GM13976 (cell line): ENCODE data around the gene NANOG.
"Not testable (repeated sequence)": the region's sequence is repeated elsewhere in the genome, so short reads cannot be mapped to it uniquely, and the experiment has no call there.

Experiments
- DNase-seq: peaks from one replicate; pipeline ENCODE4 v3.0.0; 2012; ENCODE audit warnings: low spot score
- in situ Hi-C: fragments of 300-500 bp; cut with MboI; formaldehyde crosslinking; loops from one replicate; pipeline ENCODE4 v1.12.0; 2022; ENCODE audit warnings: low sequenced_read_pairs, mixed read lengths, inconsistent platforms; ENCODE audit not compliant: unreplicated experiment
- TF ChIP-seq, protein P1 (sequence below): IDR thresholded peaks from 2 replicates; pipeline ENCODE4 v1.5.1; 2012; ENCODE audit warnings: borderline replicate concordance, mild to moderate bottlenecking; ENCODE audit not compliant: insufficient read depth; ENCODE audit errors: extremely low read depth, missing control alignments, control extremely low read depth

NANOG gene

DNA sequence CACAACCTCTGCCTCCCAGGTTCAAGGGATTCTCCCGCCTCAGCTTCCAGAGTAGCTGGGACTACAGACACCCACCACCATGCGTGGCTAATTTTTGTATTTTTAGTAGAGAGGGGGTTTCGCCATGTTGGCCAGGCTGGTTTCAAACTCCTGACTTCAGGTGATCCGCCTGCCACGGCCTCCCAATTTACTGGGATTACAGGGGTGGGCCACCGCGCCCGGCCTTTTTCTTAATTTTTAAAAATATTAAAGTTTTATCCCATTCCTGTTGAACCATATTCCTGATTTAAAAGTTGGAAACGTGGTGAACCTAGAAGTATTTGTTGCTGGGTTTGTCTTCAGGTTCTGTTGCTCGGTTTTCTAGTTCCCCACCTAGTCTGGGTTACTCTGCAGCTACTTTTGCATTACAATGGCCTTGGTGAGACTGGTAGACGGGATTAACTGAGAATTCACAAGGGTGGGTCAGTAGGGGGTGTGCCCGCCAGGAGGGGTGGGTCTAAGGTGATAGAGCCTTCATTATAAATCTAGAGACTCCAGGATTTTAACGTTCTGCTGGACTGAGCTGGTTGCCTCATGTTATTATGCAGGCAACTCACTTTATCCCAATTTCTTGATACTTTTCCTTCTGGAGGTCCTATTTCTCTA, at the start of gene NANOG:
Gene NANOG, plus strand, starts transcription at position 519 of the 645 bp plus-strand sequence. CDS start 213 bp downstream, outside the sequence.
- in situ Hi-C loops, DNase-seq: not testable (repeated sequence)

DNA sequence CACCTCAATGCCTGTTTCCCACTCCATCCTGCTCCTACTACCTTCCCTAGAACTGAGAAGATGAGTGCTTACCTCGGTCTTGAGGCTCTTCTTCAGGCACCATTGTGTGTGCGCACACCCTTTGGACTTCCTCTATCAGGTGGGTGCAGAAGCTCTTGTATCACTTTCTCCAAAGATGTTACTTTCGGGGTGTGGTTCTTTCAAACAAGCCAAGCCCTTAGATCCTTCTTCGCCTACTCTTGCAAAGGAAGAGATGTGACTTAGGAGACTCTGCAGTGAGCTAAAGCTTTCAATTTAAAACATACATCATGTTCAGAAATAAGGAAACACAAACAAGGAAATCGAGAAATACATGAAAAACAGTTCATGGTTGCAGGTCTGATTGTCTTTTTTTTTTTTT, 42.0 kb upstream of the NANOG start, which contains the start of gene CLEC4C:
Gene CLEC4C, minus strand, starts transcription at position 130 of the 400 bp plus-strand sequence. Its CDS starts 27 bp downstream, at position 103.
- DNase-seq, result no peak
- TF ChIP-seq, protein P1, sequence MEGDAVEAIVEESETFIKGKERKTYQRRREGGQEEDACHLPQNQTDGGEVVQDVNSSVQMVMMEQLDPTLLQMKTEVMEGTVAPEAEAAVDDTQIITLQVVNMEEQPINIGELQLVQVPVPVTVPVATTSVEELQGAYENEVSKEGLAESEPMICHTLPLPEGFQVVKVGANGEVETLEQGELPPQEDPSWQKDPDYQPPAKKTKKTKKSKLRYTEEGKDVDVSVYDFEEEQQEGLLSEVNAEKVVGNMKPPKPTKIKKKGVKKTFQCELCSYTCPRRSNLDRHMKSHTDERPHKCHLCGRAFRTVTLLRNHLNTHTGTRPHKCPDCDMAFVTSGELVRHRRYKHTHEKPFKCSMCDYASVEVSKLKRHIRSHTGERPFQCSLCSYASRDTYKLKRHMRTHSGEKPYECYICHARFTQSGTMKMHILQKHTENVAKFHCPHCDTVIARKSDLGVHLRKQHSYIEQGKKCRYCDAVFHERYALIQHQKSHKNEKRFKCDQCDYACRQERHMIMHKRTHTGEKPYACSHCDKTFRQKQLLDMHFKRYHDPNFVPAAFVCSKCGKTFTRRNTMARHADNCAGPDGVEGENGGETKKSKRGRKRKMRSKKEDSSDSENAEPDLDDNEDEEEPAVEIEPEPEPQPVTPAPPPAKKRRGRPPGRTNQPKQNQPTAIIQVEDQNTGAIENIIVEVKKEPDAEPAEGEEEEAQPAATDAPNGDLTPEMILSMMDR, result no peak
- in situ Hi-C loops, result no loop called here

GRCh38 chr12:7748852-7749251, 40.4 kb upstream of the NANOG start:
- in situ Hi-C loops, result no loop called here
- no peak for DNase-seq
- TF ChIP-seq, protein P1, result no peak

GRCh38 chr12:7749442-7749841, 39.8 kb upstream of the NANOG start:
- in situ Hi-C loops, result no loop called here
- DNase-seq, result no peak
- TF ChIP-seq, protein P1, result no peak

DNA sequence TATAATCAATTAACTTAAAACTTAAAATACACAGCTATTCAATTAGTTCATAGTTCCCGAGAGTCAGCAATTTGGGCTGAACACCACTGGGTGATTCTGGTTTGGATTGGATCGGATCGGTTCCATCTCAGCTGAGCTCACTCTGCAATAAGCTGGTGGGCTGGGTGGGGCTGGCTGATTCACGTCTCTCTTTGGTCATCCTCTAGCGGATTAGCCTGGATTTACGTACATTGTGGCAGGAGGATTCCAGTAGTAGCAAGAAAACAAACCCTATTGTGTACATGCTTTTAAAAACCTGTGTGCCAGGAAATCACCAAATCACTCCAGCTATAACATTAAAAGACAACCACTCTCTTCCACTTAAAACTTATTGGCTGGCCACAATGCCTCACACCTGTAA, 38.9 kb upstream of the NANOG start:
- in situ Hi-C loops, result no loop called here
- TF ChIP-seq, protein P1, result no peak

DNA sequence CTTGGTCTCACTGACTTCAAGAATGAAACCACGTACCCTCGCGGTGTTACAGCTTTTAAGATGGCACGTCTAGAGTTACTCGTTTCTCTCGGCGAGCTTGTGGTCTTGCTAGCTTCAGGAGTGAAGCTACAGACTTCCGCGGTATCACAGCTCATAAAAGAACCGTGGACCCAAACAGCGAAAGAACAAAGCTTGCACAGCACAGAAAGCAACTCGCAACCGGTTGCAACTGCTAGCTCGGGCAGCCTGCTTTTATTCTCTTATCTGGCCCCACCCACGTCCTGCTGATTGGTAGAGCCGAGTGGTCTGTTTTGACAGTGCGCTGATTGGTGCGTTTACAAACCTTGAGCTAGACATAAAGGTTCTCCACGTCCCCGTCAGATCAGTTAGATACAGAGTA, 37.8 kb upstream of the NANOG start:
- in situ Hi-C loops, result no loop called here
- no peak for DNase-seq
- TF ChIP-seq, protein P1, result no peak

More for the DNA sequence above, 38.9 kb upstream of the NANOG start:
- no peak for DNase-seq

- in situ Hi-C loops, DNase-seq: not testable (repeated sequence)
Measured at GRCh38 chr12:7751941-7752922, 37.0 kb upstream of the NANOG start.

DNA sequence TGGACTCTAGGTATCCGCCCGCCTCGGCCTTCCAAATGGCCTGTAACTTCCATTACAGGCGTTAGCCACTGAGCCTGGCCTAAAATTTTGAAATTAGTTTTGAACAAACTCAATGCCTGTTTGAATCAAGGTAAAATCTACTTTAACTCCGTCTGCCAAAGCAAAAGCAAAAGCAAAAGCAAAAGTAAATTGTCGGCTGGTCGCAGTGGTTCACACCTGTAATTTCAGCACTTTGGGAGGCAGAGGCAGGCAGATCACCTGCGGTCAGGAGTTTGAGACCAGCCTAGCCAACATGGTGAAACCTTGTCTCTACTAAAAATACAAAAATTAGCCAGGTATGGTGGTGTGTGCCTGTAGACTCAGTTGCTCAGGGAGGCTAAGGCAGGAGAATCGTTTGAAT, 33.5 kb upstream of the NANOG start:
- DNase-seq, in situ Hi-C loops: not testable (repeated sequence)
